H1 (cell line): ENCODE measurements around the gene PAPOLA. TPM values are rescaled to one million over a fixed set of nuclear protein-coding genes. Genes with fewer than 3 reads are reported as not detected.

Experiments used
- CTCF ChIA-PET: fragments of 300-600 bp; sonication (Branson Sonifier 250); formaldehyde crosslinking; loops from one replicate; lab custom pipeline; 2021; ENCODE audit not compliant: partially characterized antibody; lab: Charles Lee
- POLR2A ChIA-PET: fragments of 300-600 bp; sonication (Branson Sonifier 250); formaldehyde crosslinking; loops from one replicate; lab custom pipeline; 2021; ENCODE audit warnings: inconsistent platforms; ENCODE audit not compliant: partially characterized antibody; lab: Charles Lee
- DNase-seq, 2 experiments: peaks; one replicate each; pipeline versions ENCODE4 v3.0.0 to v3.0.0-alpha.2; 2010 to 2022; ENCODE audit warnings: low spot score in 2 of 2, low read depth in 1 of 2, mixed read lengths in 1 of 2
- FAIRE-seq: peaks from 2 replicates; lab custom pipeline; 2011; peaks lifted over from hg19 to GRCh38; lab: Jason Lieb, UNC
- H2AFZ ChIP-seq: 2 replicates; pipeline ENCODE4 v1.8.1; 2012; ENCODE audit warnings: low read length, inconsistent platforms
- H2AK5ac ChIP-seq: 2 replicates; pipeline ENCODE4 v1.6.1; 2013; ENCODE audit warnings: low read depth, low read length
- H2BK120ac ChIP-seq: replicated peaks from 2 replicates; pipeline ENCODE3; 2013; ENCODE audit warnings: low read depth, low read length, inconsistent platforms
- H2BK12ac ChIP-seq: 2 replicates; pipeline ENCODE4 v1.6.1; 2013; ENCODE audit warnings: low read depth, low read length
- H2BK15ac ChIP-seq: 2 replicates; pipeline ENCODE4 v1.6.1; 2013; ENCODE audit warnings: low read length
- H2BK20ac ChIP-seq: 2 replicates; pipeline ENCODE4 v1.6.1; 2013; ENCODE audit warnings: low read length
- H2BK5ac ChIP-seq: 2 replicates; pipeline ENCODE4 v1.6.1; 2013; ENCODE audit warnings: low read depth, low read length
- H3K14ac ChIP-seq: 2 replicates; pipeline ENCODE4 v1.6.1; 2013; ENCODE audit warnings: inconsistent platforms; ENCODE audit not compliant: insufficient read length
- H3K18ac ChIP-seq: 2 replicates; pipeline ENCODE4 v1.6.1; 2013; ENCODE audit warnings: low read length; ENCODE audit errors: extremely low read depth
- H3K23ac ChIP-seq: 2 replicates; pipeline ENCODE4 v1.6.1; 2013; ENCODE audit warnings: inconsistent platforms; ENCODE audit not compliant: insufficient read length
- H3K23me2 ChIP-seq: 2 replicates; pipeline ENCODE4 v1.6.1; 2013; ENCODE audit warnings: low read depth, low read length
- H3K27ac ChIP-seq: 2 replicates; pipeline ENCODE4 v1.6.1; 2011; ENCODE audit warnings: low read depth, low read length, inconsistent platforms
- H3K27me3 ChIP-seq, 4 experiments: replicated peaks in 1 of 4; 1 replicate in 1 of 4; 2 replicates in 3 of 4; pipeline versions ENCODE4 v1.6.1 to v1.8.1; 2011 to 2013; ENCODE audit warnings: low read length in 3 of 4, mild to moderate bottlenecking in 3 of 4, inconsistent platforms in 2 of 4, mixed read lengths in 2 of 4, moderate library complexity in 1 of 4; ENCODE audit not compliant: control insufficient read depth in 3 of 4, insufficient read depth in 3 of 4; ENCODE audit errors: extremely low read depth in 1 of 4
- H3K36me3 ChIP-seq, 4 experiments: 2 replicates each; pipeline versions ENCODE4 v1.6.1 to v1.8.1; 2011 to 2013; ENCODE audit warnings: mild to moderate bottlenecking in 4 of 4, low read length in 3 of 4, moderate library complexity in 2 of 4, control low read depth in 1 of 4, inconsistent platforms in 1 of 4; ENCODE audit not compliant: insufficient read depth in 4 of 4, control insufficient read depth in 2 of 4
- H3K4ac ChIP-seq: replicated peaks from 2 replicates; pipeline ENCODE3; 2013; ENCODE audit warnings: low read length, low read depth, mixed read lengths, inconsistent platforms; ENCODE audit not compliant: insufficient read length
- H3K4me1 ChIP-seq, 4 experiments: replicated peaks in 1 of 4; 1 replicate in 1 of 4; 2 replicates in 3 of 4; pipeline versions ENCODE4 v1.6.1 to v1.8.1; 2011 to 2013; ENCODE audit warnings: low read length in 3 of 4, inconsistent platforms in 2 of 4, mixed read lengths in 1 of 4; ENCODE audit not compliant: insufficient read depth in 4 of 4, control insufficient read depth in 3 of 4
- H3K4me2 ChIP-seq, 2 experiments: 2 replicates each; pipeline versions ENCODE4 v1.6.1 to v1.8.1; 2011 to 2013; ENCODE audit warnings: low read depth in 2 of 2, low read length in 2 of 2, control low read depth in 1 of 2, inconsistent platforms in 1 of 2, mild to moderate bottlenecking in 1 of 2; ENCODE audit not compliant: insufficient read depth in 1 of 2
- H3K4me3 ChIP-seq, 4 experiments: fragments of 200-600, 300-600 bp in 1 of 4; sonication (generic), shearing (Covaris generic), sonication (Bioruptor Twin) in 1 of 4; 2 replicates each; pipeline versions ENCODE4 v1.5.1 to v1.8.1; 2011 to 2016; ENCODE audit warnings: low read length in 4 of 4, low read depth in 3 of 4, control low read depth in 2 of 4, inconsistent platforms in 2 of 4, mild to moderate bottlenecking in 2 of 4, mixed read lengths in 1 of 4, moderate library complexity in 1 of 4; ENCODE audit not compliant: insufficient read depth in 2 of 4; ENCODE audit errors: extremely low read depth in 1 of 4
- H3K56ac ChIP-seq: replicated peaks from 2 replicates; pipeline ENCODE3; 2013; ENCODE audit warnings: low read depth, mild to moderate bottlenecking, mixed read lengths, low read length, inconsistent platforms; ENCODE audit not compliant: insufficient read length
- H3K79me1 ChIP-seq: 2 replicates; pipeline ENCODE4 v1.6.1; 2013; ENCODE audit warnings: low read depth, low read length, control low read depth
- H3K79me2 ChIP-seq, 2 experiments: 2 replicates each; pipeline versions ENCODE4 v1.6.1 to v1.8.1; 2012 to 2013; ENCODE audit warnings: low read length in 2 of 2, mild to moderate bottlenecking in 2 of 2, inconsistent platforms in 1 of 2; ENCODE audit not compliant: insufficient read depth in 2 of 2, control insufficient read depth in 1 of 2
- H3K9ac ChIP-seq, 4 experiments: replicated peaks in 1 of 4; 1 replicate in 1 of 4; 2 replicates in 3 of 4; pipeline versions ENCODE4 v1.6.1 to v1.8.1; 2011 to 2013; ENCODE audit warnings: low read depth in 3 of 4, low read length in 3 of 4, control low read depth in 2 of 4, mild to moderate bottlenecking in 2 of 4, moderate library complexity in 2 of 4, inconsistent platforms in 1 of 4; ENCODE audit errors: extremely low read depth in 1 of 4
- H3K9me3 ChIP-seq, 2 experiments: 2 replicates each; pipeline versions ENCODE4 v1.6.1 to v1.8.1; 2012 to 2013; ENCODE audit warnings: mild to moderate bottlenecking in 2 of 2, moderate library complexity in 2 of 2, control low read depth in 1 of 2, inconsistent platforms in 1 of 2, low read depth in 1 of 2, low read length in 1 of 2, mixed read lengths in 1 of 2; ENCODE audit not compliant: insufficient read depth in 2 of 2
- H4K20me1 ChIP-seq, 2 experiments: replicated peaks in 1 of 2; 2 replicates each; pipeline versions ENCODE3 to v1.8.1; 2011 to 2013; ENCODE audit warnings: inconsistent platforms in 2 of 2, low read length in 2 of 2, mild to moderate bottlenecking in 1 of 2; ENCODE audit not compliant: insufficient read depth in 2 of 2, control insufficient read depth in 1 of 2
- H4K5ac ChIP-seq: 2 replicates; pipeline ENCODE4 v1.6.1; 2013; ENCODE audit warnings: low read length, low read depth, mixed read lengths, inconsistent platforms; ENCODE audit not compliant: insufficient read length
- H4K8ac ChIP-seq: 2 replicates; pipeline ENCODE4 v1.8.0; 2013; ENCODE audit warnings: mild to moderate bottlenecking, moderate library complexity, low read length, inconsistent platforms; ENCODE audit not compliant: insufficient read depth; ENCODE audit errors: extremely low read depth
- H4K91ac ChIP-seq: replicated peaks from 2 replicates; pipeline ENCODE3; 2013; ENCODE audit warnings: low read length, mixed read lengths, inconsistent platforms; ENCODE audit not compliant: insufficient read length
- EP300 ChIP-seq, 2 experiments: IDR thresholded peaks; 1 replicate in 1 of 2; 2 replicates in 1 of 2; pipeline ENCODE4 v1.6.1; 2011 to 2012; ENCODE audit warnings: low read depth in 2 of 2, low read length in 2 of 2, mild to moderate bottlenecking in 2 of 2, borderline replicate concordance in 1 of 2, inconsistent platforms in 1 of 2, moderate library complexity in 1 of 2
- POU5F1 ChIP-seq: IDR thresholded peaks from 2 replicates; pipeline ENCODE4 v1.6.1; 2011; ENCODE audit warnings: low read depth, mild to moderate bottlenecking, low read length, moderate library complexity
- RBBP5 ChIP-seq: IDR thresholded peaks from 2 replicates; pipeline ENCODE4 v1.7.1; 2012; ENCODE audit warnings: low read depth, mild to moderate bottlenecking, inconsistent platforms, low read length, moderate library complexity, borderline replicate concordance
- SUZ12 ChIP-seq: fragments of 200-600 bp; sonication (generic); IDR thresholded peaks from 2 replicates; pipeline ENCODE4 v1.6.1; 2012; ENCODE audit warnings: mild to moderate bottlenecking, inconsistent platforms, low read length, moderate library complexity, mixed read lengths
- WGBS, 2 experiments: shearing (Covaris generic) in 1 of 2; methylation state at CpG; one replicate each; pipeline versions ENCODE4 v1.1.6 to v1.1.7; 2013 to 2015; ENCODE audit warnings: low lambda C conversion rate in 2 of 2, mixed read lengths in 2 of 2, inconsistent platforms in 1 of 2, low coverage in 1 of 2, missing lambda C conversion rate in 1 of 2; ENCODE audit not compliant: insufficient replicate concordance in 2 of 2, insufficient coverage in 1 of 2, insufficient read length in 1 of 2; ENCODE audit errors: extremely low coverage in 1 of 2, missing lambda C conversion rate in 1 of 2; 5-methylcytosine and 5-hydroxymethylcytosine counted together
- polyA plus RNA-seq, 7 experiments: library from polyadenylated mRNA; depleted of rRNA in 3 of 7; stranded (reverse) in 5 of 7; unstranded in 2 of 7; fragments of >200 nt in 5 of 7; fragments of 200-250 nt in 2 of 7; gene quantifications; 1 replicate in 5 of 7; 2 replicates in 1 of 7; 4 replicates in 1 of 7; pipeline versions ENCODE4 v1.2.1 to v1.2.3, GENCODE V29; 2011 to 2013; ENCODE audit warnings: missing spikeins in 2 of 7, mixed read lengths in 2 of 7
- total RNA-seq: library from RNA; stranded (reverse); fragmentation: NEBNext Ultra II Directional; extraction: Animal tissue kit (Norgen Biotek cat#: 25700); gene quantifications from 2 replicates; pipeline ENCODE4 v1.2.1, GENCODE V29; 2021
- TF ChIP-seq, protein P1 (sequence below), 3 experiments: IDR thresholded peaks; 1 replicate in 2 of 3; 2 replicates in 1 of 3; pipeline versions ENCODE4 v1.5.1 to v1.6.1; 2011; ENCODE audit warnings: low read length in 3 of 3, mild to moderate bottlenecking in 3 of 3, inconsistent platforms in 2 of 3, low read depth in 1 of 3, moderate library complexity in 1 of 3; ENCODE audit not compliant: insufficient read depth in 1 of 3; ENCODE audit errors: control extremely low read depth in 1 of 3
- TF ChIP-seq, protein P2 (sequence below): IDR thresholded peaks from 2 replicates; pipeline ENCODE4 v1.6.1; 2011; ENCODE audit warnings: low read depth, mild to moderate bottlenecking, low read length; ENCODE audit not compliant: insufficient read depth

The PAPOLA gene
- total and polyA plus RNA-seq, 2 of the 8 experiments (the other 6 are each of a cell fraction or from before 2014, with no cell fraction given), result 163 to 239 TPM

DNA sequence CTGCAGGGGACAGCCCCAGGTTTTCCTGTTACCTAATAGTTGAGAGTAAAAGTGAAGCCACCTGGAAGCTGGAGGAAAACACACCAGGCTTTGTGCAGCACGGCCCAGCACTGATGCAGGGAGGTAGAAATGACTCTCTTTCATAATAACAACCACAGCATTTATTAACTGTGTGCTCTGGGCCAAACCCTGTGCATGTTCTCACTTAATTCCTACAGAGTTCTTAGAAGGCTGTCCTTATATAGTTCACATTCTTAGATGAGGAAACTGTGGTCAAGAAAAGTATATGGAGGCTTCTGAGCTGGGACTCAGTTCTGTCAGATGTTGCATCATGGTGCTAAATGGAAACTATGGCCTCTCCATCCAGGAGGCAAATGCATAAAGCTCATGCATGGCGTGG lies 100.0 kb downstream of the PAPOLA start:
- no peaks in the 10 kb centered on the region for H3K4me1 ChIP-seq
- H3K23me2 ChIP-seq, result no peaks in the 10 kb centered on the region
- H3K27ac ChIP-seq, result no peak overlapping the region
- no peaks in the 10 kb centered on the region for H3K27me3 ChIP-seq
- no peak overlapping the region for H2BK5ac ChIP-seq
- no peak overlapping the region for H4K91ac ChIP-seq
- H3K79me1 ChIP-seq, result no peaks in the 10 kb centered on the region
- H2BK120ac ChIP-seq, result no peak overlapping the region
- H3K79me2 ChIP-seq, result no peaks in the 10 kb centered on the region
- H3K23ac ChIP-seq, result no peak overlapping the region
- no peaks in the 10 kb centered on the region for H3K9me3 ChIP-seq
- no peak overlapping the region for H3K4me2 ChIP-seq
- no peak overlapping the region for H3K56ac ChIP-seq
- no peak overlapping the region for H2BK12ac ChIP-seq
- ChIA-PET POLR2A (no interaction called here), CTCF (interaction anchor here (0.7 kb wide), 1 partner anchor 13 kb away, joined by 3 read pairs; no protein-coding TSS in a partner anchor)
- no peak overlapping the region for H3K4me3 ChIP-seq
- no peak overlapping the region for H2AK5ac ChIP-seq
- DNase-seq, result no peak
- no peak overlapping the region for H4K8ac ChIP-seq
- H4K20me1 ChIP-seq, result no peaks in the 10 kb centered on the region
- no peak overlapping the region for H3K4ac ChIP-seq
- no peak overlapping the region for H3K18ac ChIP-seq
- no peak overlapping the region for H4K5ac ChIP-seq
- H2AFZ ChIP-seq, result no peak overlapping the region
- no peak overlapping the region for H3K14ac ChIP-seq
- H3K36me3 ChIP-seq, result no peaks in the 10 kb centered on the region
- H3K9ac ChIP-seq, result no peak overlapping the region
- no peak overlapping the region for H2BK15ac ChIP-seq
- no peak overlapping the region for H2BK20ac ChIP-seq
- WGBS, 2 experiments, result 68% methylated on average over 2 of the region's 2 CpGs; no CpG with 5 or more reads in 1 of the 2 experiments
- no peak for FAIRE-seq
- TF ChIP-seq SUZ12 (no peak), POU5F1 (no peak), EP300 (IDR thresholded peaks at IDR 0.05; ENCODE audit: borderline replicate concordance in 1 of 2, low read depth in 2 of 2, low read length in 2 of 2) (no peak), RBBP5 (no peak)
- TF ChIP-seq, protein P1, sequence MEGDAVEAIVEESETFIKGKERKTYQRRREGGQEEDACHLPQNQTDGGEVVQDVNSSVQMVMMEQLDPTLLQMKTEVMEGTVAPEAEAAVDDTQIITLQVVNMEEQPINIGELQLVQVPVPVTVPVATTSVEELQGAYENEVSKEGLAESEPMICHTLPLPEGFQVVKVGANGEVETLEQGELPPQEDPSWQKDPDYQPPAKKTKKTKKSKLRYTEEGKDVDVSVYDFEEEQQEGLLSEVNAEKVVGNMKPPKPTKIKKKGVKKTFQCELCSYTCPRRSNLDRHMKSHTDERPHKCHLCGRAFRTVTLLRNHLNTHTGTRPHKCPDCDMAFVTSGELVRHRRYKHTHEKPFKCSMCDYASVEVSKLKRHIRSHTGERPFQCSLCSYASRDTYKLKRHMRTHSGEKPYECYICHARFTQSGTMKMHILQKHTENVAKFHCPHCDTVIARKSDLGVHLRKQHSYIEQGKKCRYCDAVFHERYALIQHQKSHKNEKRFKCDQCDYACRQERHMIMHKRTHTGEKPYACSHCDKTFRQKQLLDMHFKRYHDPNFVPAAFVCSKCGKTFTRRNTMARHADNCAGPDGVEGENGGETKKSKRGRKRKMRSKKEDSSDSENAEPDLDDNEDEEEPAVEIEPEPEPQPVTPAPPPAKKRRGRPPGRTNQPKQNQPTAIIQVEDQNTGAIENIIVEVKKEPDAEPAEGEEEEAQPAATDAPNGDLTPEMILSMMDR (IDR thresholded peaks at IDR 0.05; ENCODE audit: control extremely low read depth in 1 of 3, insufficient read depth in 1 of 3, low read depth in 1 of 3, low read length in 3 of 3), result no peak
- TF ChIP-seq, protein P2, sequence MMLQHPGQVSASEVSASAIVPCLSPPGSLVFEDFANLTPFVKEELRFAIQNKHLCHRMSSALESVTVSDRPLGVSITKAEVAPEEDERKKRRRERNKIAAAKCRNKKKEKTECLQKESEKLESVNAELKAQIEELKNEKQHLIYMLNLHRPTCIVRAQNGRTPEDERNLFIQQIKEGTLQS, result no peak
